HT1080 (cell line): ENCODE measurements around the gene SIM2. TPM values are rescaled to one million over a fixed set of nuclear protein-coding genes. Genes with fewer than 3 reads are reported as not detected.

Source experiments
- DNase-seq: peaks from one replicate; pipeline ENCODE4 v3.0.0-alpha.2; 2015; ENCODE audit warnings: low read depth
- total RNA-seq: library from RNA; depleted of rRNA; stranded (reverse); fragments of >200 nt; shearing (Covaris generic); gene quantifications from 2 replicates; pipeline ENCODE4 v1.2.3, GENCODE V29; 2014

Gene SIM2
- total RNA-seq, 1 experiment from 2014 or later, result 2.3 TPM

GRCh38 chr21:36735201-36735515 is 36.2 kb downstream of the SIM2 start:
- DNase-seq, result no peak

DNA sequence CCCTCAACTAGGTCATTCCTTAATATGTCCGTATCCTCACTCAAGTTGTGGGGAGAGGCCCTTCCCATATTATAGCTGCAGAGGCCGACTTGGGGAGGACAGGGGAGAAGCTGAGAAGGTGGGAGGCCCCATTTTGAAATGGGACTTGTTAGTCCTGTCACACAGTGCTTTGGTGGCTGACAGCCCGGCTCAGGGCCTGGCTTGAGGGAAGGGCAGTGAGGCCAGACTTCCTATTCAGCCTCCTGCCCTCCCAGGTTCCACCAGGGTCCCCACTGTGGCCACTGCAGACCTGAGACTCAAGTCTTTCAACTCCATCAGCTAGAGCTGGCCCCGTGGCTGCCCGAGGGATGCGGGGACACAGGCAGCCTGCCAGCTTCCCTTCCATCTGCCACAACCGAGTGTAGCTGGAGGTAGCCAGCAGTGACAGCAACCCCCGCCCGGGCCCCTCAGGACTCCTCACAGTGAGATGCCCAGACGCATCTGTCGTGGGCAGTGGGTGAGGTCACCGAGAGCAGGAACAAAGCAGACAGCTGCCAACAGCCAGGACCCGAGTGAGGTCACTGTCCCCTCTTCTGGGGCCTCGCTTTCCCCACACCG is 36.9 kb downstream of the SIM2 start:
- no peak for DNase-seq

GRCh38 chr21:36738489-36739126 is 39.7 kb downstream of the SIM2 start:
- DNase-seq, result no peak

DNA sequence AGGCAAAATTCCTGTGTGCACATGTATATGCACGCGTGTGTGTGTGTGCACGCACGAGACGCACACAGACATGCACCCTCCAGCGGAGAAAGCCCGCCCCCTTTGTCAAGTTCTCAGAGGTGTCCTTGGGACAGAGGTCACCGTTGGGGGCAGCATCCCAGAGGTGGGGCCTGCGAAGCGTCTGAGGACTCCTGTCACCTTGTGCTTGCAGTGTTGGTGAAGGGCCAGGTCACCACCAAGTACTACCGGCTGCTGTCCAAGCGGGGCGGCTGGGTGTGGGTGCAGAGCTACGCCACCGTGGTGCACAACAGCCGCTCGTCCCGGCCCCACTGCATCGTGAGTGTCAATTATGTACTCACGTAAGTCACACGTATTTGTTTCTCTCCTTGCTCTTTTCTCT is 42.6 kb downstream of the SIM2 start:
- no peak for DNase-seq

GRCh38 chr21:36743008-36743407 is 44.1 kb downstream of the SIM2 start:
- no peak for DNase-seq

- DNase-seq, result no peak
These were observed 44.5 kb downstream of the SIM2 start for GRCh38 chr21:36743446-36743845.

- no peak for DNase-seq
These were observed 45.3 kb downstream of the SIM2 start for GRCh38 chr21:36744190-36744559.

- no peak for DNase-seq
These were observed 45.8 kb downstream of the SIM2 start for GRCh38 chr21:36744560-36745231.

DNA sequence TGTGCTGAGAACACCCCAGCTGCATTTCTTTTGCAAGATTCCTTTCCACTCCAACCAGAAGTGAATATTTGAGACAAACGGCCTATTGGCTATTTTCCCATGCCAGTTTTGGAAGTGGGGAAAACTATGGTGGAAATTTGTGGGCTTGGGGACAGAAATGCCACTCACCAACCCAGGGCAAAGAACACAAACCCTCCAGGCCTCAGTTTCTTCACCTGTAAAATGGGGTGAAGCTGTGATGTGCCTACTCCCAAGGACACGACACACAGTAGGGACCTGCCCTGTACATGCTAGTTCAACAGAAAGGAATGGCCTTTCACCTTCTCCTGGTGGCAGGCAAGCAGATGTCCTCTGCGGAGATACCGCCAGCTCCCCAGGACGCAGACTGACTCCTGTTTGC is 46.5 kb downstream of the SIM2 start:
- no peak for DNase-seq

DNA sequence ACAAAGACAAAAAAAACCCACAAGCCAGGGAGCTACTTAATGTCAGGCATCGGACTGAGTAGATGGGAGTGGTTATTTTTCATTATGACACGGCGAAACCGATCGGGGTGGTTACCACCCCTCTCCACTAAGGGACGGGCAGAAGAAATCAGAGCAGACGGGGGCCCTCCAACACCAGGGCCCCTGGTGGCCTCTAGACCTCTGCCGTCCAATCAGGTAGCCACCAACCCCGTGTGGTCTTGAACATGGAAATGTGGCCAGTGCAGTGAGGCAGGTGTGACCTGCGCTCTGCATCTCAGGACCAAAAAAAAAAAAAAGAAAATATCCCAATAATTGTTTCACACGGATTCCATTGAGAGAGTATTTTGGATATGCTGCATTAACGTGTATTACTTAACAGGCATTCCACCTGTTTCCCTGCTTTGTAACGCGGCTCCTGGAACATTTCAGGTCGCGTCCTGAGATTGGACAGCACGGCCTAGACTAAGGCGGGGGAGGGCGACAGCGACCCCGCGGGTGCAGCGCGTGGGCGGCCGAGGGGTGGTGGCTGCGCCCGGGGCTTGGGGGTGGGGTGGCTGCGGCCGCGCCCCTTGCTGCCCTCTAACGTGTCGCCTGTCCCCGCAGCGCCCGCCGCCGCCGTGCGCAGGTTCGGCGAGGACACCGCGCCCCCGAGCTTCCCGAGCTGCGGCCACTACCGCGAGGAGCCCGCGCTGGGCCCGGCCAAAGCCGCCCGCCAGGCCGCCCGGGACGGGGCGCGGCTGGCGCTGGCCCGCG is 48.3 kb downstream of the SIM2 start:
- no peak for DNase-seq

DNA sequence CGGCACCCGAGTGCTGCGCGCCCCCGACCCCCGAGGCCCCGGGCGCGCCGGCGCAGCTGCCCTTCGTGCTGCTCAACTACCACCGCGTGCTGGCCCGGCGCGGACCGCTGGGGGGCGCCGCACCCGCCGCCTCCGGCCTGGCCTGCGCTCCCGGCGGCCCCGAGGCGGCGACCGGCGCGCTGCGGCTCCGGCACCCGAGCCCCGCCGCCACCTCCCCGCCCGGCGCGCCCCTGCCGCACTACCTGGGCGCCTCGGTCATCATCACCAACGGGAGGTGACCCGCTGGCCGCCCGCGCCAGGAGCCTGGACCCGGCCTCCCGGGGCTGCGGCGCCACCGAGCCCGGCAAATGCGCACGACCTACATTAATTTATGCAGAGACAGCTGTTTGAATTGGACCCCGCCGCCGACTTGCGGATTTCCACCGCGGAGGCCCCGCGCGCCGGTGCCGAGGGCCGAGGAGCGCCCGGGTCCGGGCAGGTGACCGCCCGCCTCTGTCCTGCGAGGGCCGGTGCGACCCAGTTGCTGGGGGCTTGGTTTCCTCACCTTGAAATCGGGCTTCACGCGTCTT is 49.0 kb downstream of the SIM2 start:
- no peak for DNase-seq

DNA sequence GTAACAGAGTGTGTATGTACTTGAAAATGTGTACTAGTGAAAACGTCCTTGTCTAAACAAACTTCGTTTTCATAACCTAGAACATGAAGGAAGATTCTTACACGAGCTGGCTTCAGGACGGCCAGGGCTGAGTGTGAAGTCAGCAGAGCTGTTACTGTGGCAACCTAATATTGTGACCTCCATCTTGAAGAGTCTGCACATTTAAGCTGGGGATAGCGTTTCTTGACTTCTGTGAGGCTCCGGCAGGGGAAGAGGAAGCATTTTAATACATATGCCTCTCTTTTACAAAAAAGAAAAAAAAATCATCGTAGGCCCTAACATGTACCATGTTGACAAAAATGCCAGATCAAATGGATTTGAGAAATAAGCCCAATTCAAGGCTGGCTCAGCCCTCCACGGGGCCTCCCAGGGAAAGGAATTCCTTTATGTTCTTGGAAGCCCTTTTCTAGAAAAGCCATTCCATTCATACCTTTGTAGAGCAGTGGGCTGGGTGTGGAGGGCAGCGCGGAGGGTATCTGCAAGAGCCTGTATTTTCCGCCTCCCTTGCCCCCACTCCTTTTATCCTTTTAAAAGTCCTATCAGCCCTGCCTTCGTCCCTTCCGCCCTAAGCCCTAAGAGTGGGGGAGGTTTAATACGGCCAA is 51.1 kb downstream of the SIM2 start:
- no peak for DNase-seq

- no peak for DNase-seq
These were observed 51.7 kb downstream of the SIM2 start for GRCh38 chr21:36750576-36750959.

DNA sequence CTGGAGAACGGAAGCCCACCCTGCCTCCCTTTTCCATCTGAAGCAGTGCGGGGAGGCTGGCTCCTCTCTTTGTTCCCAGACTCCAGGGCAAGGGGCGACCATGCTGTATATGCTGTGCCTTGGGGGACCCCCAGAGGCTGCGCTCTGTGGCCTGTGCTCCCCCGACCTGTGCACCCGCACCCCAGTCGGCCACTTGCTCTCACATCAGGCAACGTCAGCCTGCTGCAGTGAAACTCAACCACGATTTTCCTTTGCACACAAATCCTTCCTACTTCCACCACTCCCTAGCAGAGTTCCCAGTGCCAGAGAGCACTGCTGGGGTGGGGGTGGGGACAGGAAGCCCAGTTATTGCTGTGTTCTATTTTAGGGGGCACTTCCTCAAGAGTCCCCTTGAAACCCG is 52.5 kb downstream of the SIM2 start:
- no peak for DNase-seq

GRCh38 chr21:36753556-36753955 is 54.6 kb downstream of the SIM2 start:
- DNase-seq, result peak; percentile 41

DNA sequence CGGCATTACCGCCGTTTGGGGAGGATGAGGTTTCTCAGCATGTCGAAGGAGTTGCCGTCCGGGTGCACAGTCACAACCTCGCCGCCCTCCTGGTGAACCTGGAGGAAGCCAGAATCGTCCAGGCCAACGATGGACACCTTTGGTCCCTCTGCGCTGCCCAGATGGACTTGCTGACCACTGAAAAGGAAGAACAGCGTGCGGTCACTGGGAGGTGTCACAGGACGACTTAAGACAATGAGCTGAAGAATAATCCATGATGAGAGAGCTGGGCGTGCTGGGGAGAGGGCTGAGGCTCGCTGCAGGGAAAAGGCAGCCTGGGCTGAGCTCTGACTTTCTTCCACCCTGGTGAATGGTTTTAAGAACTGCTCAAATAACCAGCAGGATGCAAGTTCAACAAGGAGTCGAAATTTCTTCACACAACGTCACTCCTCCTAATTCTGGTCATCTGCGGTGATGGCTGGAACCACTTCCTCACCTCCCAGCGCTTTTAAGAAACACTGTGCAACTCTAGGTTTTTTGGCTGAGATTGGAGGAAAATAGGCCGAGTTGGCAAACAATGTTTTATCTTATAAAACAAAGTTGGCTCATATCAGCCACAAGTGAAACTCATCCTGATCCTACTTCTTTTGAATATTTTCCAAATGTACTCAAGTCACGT is 55.5 kb downstream of the SIM2 start:
- DNase-seq, result no peak

- DNase-seq, result no peak
These were observed 57.6 kb downstream of the SIM2 start for GRCh38 chr21:36756527-36756926.

DNA sequence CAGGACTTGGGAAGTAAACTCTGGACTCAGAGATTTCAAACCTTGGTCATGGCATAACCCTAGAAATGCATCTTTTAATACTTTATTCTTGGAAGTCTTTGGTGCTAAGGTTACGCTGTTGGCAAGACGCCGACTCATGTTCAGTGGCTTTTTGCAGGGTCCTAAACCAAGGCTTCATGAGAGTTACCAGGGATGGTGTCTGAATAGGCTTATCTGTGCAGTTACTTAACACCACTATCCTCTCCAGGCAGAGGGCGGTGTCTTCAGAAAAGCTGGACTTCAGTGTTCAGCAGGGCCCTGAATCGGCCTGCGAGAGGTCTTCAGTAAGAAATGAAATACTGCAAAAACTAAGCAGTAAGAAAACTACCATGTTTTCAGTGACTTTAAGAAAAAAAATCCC is 58.3 kb downstream of the SIM2 start:
- no peak for DNase-seq

DNA sequence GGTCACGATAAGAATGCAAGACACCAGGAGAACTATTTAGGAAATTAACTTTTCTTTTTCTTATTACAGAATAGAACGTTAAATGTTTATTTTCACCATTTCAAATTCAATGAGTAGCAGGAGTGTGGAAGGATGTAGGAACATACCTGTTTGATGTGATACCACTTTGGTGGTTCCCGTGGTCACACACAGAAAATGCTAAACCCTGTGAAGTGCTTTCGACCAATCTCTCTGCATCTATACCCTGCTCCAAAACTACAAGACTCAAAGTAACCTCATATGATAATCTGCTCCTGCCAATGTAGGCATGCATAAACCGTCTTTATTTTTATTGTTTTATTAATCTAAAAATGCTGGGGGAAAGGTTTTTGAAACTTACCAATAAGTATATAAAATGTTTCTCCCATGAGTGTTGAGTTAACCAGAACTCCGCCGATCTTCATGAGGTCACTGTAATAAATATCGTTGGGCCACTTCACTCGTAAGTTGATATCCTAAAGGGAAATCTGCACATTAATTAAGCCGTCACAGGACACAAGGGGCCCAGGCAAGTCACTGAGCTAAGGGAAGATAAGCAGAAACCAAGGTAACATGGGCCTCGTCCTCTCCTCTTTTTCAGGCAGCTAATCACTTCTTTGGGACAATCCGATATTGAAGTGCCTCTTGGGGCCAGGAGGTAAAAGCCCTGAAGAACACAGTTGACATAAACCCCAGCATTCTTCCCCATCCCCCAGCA is 60.6 kb downstream of the SIM2 start:
- DNase-seq, result no peak

GRCh38 chr21:36761685-36762084 is 62.8 kb downstream of the SIM2 start:
- DNase-seq, result no peak
